GM18508 (cell line): ENCODE results near the gene LMX1A.
A peak's percentile ranks its signal among the peaks of the same experiment; 100 is the strongest.

ENCODE experiments used
- ATAC-seq: cut with Tn5 transposase; IDR thresholded peaks from one replicate; pipeline ENCODE4 v1.9.1; 2021; ENCODE audit warnings: moderate number of reproducible peaks; ENCODE audit not compliant: insufficient read depth, unreplicated experiment

Gene LMX1A

DNA sequence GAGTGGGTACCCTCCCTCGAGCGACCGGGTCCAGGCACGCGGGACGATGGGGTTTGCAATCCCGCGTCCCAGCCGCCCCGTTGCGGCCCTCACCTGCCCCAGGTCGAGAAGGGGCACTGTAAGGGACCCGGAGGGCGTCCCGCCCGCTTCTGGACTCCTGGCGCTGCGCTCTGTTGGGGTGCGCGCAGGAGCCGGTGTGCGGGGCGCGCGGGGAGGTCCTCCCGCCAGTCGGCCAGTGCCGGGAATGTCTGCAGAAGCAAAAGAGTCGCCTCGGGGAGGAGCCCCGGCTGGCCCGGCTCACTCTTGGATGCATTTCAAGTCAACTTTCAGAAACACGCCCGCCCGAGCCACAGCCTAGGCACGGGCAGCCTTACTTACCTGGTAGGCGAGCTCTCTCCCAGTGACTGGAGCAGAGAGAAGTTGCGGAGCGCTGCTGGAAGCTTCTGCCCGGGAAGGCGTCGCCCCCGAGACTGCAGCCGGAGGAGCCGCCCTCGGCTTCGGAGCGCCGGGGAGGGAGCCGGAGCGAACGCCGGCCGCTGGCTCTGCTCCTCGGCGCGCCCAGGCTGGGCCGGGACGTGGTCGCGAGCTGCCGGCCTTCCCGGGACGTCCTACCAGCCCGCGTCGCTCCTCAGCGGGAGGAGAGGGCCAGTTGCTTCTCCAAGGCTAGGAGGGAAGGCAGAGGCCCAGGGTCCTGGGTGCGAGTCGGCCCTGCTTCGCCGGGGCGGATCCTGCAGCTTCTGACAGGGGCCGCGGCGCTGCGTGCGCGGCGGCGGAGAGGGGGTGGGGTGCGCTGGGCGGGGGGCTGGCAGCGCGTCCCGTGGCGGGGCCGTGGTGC, at the start of gene LMX1A:
Gene LMX1A, minus strand, starts transcription at position 739 of the 835 bp plus-strand sequence. CDS start 1,156 bp downstream, outside the sequence.
- no peak for ATAC-seq

DNA sequence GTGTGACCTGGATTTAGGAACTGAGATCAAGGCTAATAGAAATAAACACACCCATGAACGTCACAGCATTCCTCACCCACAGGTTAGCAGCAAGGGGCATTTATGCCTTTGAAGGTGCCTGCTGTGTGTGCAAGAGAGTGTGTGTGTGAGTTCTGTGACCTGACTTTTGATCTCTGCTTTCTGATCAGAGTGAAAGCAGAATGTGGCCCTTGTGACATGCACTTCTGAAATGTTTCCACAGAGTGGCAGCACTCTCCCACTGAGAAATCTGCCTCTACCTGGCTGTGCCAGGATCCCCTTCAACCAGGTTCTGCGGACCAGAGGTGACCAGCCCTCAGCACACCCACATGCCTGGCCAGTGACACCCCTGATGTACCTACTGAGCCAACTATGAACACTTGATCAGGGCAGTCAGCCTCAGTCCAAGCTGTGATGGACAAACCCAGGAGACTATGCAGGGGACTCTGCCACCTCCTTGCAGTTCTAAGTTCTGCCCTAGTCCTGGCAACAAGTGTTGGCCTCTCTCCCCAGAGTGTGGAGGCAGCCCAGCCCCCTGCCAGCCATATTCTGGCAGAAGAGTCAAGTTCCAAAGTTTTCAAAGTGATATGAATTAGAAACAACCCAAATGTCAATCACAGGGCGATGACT, 47.4 kb upstream of the LMX1A start:
- no peak for ATAC-seq

DNA sequence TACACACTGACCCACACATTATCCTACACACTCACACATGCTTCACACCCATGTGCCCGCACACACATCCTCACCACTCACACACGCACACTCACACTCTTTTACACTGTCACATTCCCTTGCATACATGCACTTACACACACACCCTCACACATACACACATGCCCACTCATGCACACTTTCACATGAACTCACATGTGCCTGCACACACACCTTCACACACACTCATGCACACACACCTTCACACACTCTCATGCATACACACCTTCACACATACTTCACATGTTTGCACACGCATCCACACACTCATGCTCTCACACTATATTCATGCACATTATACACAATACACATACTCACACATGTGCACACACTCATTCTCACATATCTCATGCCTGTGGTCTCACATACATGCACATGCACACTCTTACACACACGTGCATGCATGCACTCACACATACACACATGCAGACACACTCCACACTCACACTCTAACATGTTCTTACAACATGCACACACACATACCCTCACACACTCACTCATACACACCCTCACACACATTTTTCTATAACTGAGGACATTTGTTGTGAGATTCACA, 46.1 kb upstream of the LMX1A start:
- no peak for ATAC-seq

DNA sequence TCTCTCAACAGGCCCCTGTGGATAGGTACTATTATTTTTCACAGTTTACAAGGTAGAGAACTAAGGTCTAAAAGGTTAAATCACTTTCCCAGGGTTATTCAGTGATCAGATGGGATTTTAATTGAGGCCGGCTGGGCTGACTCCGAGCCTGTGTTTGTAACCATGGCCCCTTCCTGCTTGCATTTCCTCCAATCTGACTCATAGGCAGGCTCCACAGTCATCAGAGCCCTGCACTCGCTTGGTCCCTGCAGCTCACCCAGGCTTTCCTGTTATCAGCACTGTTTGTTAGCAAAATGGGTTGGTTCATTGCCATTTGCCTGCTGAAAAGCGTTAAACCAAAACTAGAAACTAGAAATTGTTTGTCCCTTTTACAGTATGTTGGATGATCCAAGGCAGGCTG, 41.4 kb upstream of the LMX1A start:
- no peak for ATAC-seq

DNA sequence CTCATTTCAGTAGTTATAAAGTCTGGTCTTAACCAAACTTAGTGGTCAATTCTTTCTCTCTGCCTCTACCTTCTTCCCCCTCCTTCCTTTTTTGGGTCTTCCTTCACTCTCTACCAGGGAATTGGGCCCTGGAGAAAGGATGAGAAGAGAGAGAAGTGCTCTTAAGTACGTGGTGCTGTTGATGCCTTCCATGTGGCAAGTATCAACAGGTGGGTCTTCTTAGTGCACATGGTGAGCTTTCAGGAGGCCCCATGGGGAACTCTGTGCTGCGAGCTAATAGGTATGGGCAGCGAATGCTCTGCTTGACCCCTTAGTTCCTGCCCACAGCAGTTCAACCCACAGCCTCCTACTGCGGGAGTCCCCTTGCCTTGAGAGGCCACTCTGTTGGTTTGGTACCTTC, 39.4 kb upstream of the LMX1A start:
- ATAC-seq = no peak

DNA sequence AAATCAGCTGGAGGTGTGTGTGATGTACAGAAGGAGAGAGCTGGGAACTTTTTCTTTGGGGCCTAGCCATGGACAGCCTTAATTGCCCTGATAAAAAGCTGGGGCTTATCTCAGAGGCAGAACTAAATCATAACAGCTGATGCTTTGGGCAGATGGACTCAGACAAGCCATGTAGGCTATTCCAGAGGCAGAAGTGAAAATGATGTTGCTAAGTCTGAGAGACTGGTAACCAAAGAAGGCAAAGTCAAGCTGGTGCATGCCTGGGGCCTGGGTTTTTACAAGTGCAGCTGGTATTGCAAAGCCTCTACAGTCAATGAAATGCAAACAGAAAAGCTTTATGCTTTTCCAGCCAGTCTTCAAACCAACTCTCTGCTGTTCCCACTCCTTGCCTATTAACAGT, 39.0 kb upstream of the LMX1A start:
- no peak for ATAC-seq

DNA sequence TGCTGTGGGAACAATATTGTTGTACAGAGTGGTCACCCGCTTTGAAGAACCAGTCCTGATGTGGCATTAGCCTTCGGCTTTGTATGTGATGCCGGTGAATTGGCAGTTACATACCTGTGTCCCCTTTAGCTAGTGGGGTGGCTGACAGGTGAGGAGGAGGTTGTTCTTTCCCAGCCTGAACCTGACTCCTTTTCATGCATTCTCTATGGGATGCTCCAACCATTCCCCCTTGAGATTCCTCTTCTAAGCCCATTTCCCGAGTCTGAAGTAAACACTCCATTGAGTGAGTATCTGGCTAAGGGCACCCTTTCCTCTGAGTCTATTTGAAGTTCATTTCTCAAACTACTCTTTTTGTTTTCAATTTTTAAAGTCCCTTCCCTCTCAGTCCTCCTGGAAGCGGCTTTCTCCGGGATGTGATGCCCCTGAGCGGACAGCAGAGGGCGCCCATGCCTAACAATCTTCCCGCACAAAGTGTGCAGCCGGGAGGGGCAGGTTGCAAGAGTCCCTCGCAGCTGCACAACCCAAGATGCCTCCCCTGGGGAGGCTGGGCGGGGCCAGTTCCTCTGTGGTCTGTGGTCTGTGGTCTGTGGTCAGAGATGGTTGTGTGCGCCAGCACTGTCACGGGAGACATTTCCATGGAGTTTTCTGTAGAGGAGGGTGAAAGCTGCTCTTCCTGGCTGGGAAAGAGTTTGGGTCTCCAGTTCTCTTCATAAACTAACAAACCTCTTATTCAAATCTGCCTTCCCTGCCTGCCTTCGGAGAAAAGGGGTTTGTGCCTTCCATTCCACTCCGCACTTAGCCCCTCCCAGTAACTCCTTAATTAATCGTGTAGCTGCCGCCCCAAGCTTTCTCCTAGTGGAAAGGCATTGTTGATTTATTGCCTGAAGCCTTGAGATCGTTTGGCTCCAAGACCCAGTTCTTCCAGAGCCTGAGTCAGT, 36.4 kb upstream of the LMX1A start:
- ATAC-seq = peak; percentile 87

DNA sequence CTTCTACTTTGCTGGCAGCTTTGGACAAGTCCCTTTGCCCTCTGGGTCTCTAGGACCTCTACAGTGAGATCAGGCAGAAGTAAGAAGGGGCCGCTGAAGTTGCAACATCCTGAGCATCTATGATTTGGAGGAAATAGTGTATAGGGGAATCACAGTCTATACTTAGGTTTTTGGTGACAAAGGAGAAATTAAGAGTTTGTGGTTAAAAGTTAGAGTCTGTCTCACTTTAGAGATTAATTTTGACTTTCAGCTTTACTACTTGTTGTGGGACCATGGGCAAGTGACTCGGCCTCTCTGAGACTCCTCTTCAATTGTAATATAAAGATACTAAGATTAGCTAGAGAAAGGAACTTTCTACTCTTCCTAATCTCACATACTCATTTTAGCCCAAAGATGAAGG, 33.1 kb upstream of the LMX1A start:
- no peak for ATAC-seq

DNA sequence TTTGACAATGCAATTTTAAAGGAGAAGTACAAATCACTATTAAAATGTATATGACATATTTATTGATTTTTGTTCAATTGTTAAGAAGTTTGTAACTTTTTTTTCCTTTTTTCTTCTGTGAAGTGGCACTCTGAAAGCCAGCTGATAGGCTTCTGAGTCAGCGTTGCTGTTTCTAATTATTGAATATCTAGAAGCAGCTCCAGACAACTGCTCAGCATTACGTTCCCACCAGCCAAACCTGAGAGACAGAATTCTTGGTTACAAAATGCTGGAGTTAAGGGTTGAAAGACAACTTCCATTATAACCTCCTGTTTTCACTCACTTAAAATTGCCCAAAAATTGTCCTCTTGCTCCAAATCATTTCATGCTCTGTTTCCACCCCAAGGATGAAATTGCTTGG, 31.4 kb upstream of the LMX1A start:
- no peak for ATAC-seq

DNA sequence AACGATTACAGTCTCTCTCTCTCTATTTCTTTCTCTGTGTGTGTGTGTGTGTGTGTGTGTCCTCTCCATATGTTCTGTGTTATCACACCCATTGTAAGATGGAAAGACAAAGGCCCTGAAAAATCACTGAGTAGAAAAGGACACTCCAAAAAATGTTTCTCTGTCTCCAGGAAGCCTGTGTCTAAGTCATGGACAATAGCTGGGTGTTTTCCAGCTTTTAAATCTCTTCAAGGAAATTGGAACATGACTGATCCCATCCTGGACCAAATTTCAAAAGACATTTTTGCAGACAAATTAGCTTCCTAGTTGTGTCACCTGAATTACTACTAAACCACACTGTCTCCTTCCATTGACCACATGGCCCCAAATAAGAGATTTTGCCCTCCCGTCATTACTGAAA, 31.0 kb upstream of the LMX1A start:
- no peak for ATAC-seq

DNA sequence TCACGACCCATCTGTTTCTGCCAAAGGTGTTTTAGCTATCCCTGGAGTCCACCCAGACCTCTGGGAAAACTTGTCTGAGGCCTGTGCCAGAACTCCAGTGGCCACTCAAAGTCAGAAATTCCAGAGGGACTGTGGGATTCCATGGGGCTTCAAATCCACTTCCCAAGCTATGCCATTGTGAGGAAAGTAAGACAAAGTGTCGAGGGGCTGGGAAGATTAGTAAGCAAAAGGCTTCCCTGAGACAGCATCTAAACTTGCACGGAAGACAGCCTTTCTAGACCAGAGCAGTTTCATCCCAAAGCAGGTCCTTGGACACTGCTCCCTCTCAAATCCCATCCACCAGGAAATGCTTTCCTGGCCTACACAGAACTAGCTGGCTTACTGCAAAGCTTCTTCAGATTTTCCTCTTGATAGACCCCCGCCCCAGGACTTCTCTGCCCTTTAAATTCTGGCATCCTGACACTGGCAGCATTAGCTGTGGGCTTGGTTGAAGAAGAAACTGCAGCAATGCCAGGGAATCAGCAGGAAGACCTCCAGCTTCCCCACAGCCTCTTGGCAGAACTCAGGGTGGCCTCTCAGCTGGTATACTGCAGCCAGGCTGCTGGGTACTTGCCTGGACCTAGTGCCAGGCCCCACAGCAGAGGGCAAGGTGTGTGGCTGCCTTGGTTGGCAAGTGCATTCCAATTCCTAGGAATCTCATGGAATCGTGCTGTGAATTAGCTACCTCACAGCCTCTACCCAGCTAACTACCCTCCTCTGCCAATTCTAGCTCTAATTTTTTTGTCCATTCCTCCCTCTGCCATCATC, 27.3 kb upstream of the LMX1A start:
- ATAC-seq = no peak

DNA sequence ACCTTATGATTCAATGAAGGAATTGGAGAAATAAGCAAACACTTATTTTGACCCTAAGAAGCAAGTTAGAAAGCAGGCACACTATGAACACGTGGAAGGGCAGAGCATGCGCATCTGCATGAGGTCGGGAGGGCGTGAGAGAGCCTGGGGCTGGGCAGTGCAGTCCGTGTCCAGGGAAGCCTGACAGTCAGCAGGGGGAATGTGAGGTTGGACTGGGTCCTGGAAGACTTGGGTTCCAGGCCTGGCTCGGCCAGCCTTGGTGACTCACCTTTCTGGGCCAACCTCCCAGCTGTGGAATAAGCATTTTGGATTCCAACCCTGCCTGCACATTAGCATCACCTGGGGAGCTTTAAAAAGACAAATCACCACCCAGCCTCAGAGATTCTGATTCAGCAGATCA, 26.6 kb upstream of the LMX1A start:
- no peak for ATAC-seq

DNA sequence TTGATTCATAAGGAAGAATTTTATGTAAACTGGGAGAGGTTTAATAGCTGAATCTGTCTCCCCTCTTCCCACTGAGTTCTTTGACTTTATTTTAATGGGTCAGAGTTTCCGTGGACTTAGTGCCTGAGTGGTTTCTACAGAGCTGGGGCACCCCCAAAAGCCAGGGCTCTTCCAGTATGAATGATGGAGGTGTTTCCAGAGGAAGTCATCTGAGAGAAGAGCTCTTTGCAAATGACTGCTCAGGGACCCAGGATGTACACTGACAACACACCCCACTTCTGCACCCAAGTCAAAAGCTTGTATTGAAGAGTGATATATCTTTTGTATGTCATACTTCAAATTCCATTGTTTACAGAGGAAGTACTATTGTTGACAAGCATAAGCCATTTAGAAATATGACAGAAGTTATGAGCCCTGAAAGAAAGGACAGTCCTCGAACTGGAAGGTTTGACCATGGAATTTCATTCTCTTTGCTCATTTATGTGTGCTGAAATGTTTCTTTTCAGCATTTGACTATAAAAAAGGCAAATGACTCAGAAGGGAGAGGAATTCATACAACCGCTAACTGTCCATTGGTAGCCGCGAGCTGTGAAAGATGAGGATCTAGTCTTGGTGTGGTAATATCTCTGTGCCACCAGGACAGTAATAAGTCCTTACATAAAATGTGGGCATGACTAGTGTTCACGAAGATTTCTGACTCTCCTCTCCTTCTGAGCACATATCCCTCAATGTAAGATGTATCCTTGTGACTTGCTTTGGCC, 25.4 kb upstream of the LMX1A start:
- ATAC-seq = no peak

DNA sequence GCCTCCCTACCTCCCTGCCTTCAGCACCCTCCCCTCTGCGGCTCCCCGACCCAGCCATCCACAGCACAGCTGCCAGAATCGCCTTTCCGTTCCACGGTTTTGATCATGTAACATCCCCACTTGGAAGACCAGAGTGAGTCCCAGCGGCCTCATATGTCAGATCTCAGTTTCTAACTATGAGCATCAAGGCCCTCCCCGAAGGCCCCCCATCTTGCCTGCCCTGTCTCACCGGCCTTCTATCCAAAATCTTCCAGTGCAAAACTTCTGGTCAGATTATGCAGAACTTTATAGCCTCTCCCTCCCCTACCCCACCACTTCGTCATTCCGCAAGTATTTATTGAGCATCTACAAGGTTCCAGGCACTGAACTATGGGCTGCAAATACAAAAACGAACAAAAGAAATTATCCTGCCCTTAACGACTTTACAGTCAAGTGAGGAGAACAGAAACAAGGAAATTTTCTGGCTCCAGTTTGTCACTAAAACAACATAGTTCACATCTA, 20.3 kb upstream of the LMX1A start:
- no peak for ATAC-seq

DNA sequence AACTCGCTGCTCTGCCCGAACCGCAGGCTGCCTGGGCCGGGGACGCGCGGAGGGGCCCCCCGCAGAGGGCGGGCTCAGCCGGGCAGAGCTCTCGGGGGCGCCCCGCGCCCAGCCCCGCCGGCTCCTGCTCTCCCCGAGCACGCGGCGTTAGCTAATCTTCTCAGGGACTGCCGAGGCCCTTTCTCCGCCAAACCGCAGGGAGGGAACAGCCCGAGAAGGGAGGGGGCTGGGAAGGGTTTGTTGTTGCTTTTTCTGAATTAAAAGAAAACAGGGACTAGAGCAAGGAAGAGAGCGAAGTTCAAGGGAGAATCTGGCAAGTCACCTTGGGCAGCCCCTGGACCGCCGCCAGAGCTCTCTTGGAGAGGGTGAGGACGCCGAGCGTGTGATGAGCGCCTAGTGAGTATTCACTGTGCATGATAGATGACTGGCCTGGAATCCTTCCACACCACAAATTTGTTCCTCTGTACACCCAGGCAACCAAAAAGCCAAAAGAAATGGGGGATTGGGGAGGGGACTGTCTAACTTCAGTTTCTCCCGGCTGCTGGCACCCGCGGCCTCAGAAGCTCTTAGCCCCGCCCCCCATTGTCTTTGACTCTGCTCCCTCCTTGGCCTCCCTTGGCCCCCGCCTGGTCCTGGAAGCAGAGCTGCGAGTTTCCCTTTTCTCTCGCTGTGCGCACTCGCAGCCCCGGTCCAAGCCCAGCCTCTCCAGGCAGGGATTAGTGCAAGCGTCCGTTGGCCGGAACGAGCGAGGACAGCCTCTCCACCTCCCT, 19.7 kb upstream of the LMX1A start:
- no peak for ATAC-seq

DNA sequence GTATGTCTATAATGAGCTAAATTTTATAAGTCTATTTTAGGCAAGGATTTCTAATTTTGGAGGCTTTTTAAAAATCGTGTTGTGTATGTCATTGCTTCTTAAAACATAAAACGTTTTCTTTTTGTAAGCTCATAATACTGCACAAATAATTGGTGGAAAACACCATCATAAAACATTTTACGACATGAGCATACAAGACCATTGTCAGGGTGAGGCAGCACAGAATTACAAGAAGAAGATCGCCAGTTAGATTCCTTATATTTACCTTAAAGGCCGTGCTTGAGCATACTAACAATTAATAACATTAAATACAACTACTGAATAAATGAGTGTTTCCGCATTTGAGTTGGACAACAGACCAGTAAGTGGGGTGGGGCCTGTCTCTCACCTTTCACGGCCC, 19.1 kb upstream of the LMX1A start:
- no peak for ATAC-seq

DNA sequence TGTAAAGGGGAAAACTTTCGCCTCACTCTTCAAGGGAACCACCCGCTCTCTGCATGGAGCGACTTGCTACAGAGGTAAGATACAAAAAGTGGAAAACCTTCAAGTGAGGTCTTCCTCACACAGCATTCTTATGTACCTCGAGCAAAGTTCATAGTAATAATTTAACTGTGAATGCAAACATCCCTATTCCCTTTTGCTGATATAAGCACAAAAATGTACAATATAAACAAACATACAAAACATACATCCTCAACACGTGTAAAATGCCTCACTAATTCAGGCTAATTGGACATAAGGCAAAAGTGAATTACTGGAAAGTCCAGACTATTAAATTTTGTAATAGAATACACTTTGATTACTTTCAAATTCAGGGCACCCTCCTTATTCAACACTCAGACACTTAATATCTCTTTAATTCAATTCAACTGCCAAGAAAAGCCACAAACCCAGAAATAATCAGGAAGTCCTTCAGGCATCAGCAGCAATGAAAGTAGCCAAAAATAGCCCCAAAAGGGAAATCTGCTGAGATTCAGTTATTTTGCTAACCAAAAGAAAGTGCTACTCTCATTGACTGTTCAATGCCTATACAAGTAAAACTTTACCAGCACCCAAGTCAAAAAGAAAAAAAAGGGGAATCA, 15.2 kb upstream of the LMX1A start:
- ATAC-seq = no peak
